ENCODE data around the gene TLE4.

DNA sequence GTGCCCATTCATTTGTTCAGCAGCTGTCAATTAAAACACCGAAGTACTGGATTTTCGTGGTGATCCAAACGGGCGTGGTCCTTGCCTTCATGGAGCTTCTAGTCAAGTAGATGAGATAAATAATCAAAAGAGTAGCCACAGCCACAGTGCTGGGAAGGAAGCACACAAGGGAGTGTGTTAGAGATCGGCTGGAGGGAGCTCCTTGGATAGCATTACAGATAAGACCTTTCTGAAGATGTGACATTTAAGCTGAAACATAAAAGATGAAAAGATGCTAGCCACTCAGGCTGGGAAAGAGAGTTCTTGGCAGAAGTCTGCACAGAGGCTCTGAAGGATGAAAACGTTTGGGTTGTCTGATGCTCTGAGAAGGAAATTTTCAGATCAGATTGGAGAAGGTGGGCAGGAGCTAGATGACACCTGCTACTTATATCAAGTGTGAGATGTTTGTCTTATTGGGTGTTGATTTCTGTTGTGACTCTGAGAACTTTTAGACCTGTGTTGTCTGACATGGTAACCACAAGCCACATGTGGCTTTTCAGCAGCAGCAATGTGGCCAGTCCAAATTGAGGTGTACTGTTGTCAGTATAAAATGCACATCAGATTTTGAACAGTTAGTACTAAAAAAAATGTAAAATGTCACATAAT, 123.9 kb downstream of the TLE4 start:
- TF ChIP-seq, protein P1, sequence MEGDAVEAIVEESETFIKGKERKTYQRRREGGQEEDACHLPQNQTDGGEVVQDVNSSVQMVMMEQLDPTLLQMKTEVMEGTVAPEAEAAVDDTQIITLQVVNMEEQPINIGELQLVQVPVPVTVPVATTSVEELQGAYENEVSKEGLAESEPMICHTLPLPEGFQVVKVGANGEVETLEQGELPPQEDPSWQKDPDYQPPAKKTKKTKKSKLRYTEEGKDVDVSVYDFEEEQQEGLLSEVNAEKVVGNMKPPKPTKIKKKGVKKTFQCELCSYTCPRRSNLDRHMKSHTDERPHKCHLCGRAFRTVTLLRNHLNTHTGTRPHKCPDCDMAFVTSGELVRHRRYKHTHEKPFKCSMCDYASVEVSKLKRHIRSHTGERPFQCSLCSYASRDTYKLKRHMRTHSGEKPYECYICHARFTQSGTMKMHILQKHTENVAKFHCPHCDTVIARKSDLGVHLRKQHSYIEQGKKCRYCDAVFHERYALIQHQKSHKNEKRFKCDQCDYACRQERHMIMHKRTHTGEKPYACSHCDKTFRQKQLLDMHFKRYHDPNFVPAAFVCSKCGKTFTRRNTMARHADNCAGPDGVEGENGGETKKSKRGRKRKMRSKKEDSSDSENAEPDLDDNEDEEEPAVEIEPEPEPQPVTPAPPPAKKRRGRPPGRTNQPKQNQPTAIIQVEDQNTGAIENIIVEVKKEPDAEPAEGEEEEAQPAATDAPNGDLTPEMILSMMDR (IDR thresholded peaks at IDR 0.05), result no peak
- TF ChIP-seq POLR2AphosphoS5 (IDR thresholded peaks at IDR 0.05) (no peak), EP300 (IDR thresholded peaks at IDR 0.05) (no peak), POLR2A (IDR thresholded peaks at IDR 0.05) (no peak)

All from stomach (tissue), 4 donors.